HepG2 (cell line): ENCODE measurements around the gene ZMYND12. TPM values are rescaled to one million over a fixed set of nuclear protein-coding genes. Genes with fewer than 3 reads are reported as not detected.

Experiments used
- BHLHE40 ChIP-seq: IDR thresholded peaks from 2 replicates; pipeline ENCODE4 v1.6.1; 2011; ENCODE audit warnings: low read length, improper control_type of control experiment
- HES4 ChIP-seq: sonication (generic); formaldehyde crosslinking; IDR thresholded peaks from 2 replicates; pipeline ENCODE4 v1.9.0; 2021; ENCODE audit warnings: mild to moderate bottlenecking, missing genetic modification reagents, borderline replicate concordance
- HNRNPLL ChIP-seq: fragments of 200-400 bp; formaldehyde crosslinking; IDR thresholded peaks from 2 replicates; pipeline ENCODE4 v1.6.1; 2017; ENCODE audit warnings: mild to moderate bottlenecking, low read depth, low read length; ENCODE audit not compliant: poor library complexity, severe bottlenecking
- MIER3 ChIP-seq: IDR thresholded peaks from 2 replicates; pipeline ENCODE4 v1.6.1; 2016; ENCODE audit warnings: missing compliant biosample characterization, borderline replicate concordance
- NR0B2 ChIP-seq: sonication (generic); formaldehyde crosslinking; IDR thresholded peaks from 2 replicates; pipeline ENCODE4 v1.4.0; 2020; ENCODE audit warnings: mild to moderate bottlenecking, missing genetic modification reagents
- PHF20 ChIP-seq: sonication (generic); formaldehyde crosslinking; IDR thresholded peaks from 2 replicates; pipeline ENCODE4 v1.5.0; 2020; ENCODE audit warnings: mild to moderate bottlenecking, missing genetic modification reagents
- RXRA ChIP-seq: sonication (generic); formaldehyde crosslinking; IDR thresholded peaks from 2 replicates; pipeline ENCODE4 v1.5.1; 2020; ENCODE audit warnings: missing genetic modification reagents
- SP5 ChIP-seq: IDR thresholded peaks from 2 replicates; pipeline ENCODE4 v1.6.1; 2016; ENCODE audit warnings: low read depth, borderline replicate concordance
- SSRP1 ChIP-seq: IDR thresholded peaks from 2 replicates; pipeline ENCODE4 v1.6.1; 2016; ENCODE audit warnings: control low read depth
- ZBTB38 ChIP-seq: sonication (generic); formaldehyde crosslinking; IDR thresholded peaks from 2 replicates; pipeline ENCODE4 v1.5.1; 2020; ENCODE audit warnings: mild to moderate bottlenecking, missing genetic modification reagents
- ZFP36L1 ChIP-seq: sonication (generic); formaldehyde crosslinking; IDR thresholded peaks from 2 replicates; pipeline ENCODE4 v1.8.0; 2022; ENCODE audit warnings: mild to moderate bottlenecking, missing genetic modification reagents, moderate library complexity
- ZNF354B ChIP-seq: sonication (generic); formaldehyde crosslinking; IDR thresholded peaks from 2 replicates; pipeline ENCODE4 v1.8.0; 2022; ENCODE audit warnings: mild to moderate bottlenecking, missing genetic modification reagents
- ZNF367 ChIP-seq: sonication (generic); formaldehyde crosslinking; IDR thresholded peaks from 2 replicates; pipeline ENCODE4 v1.4.0; 2020; ENCODE audit warnings: missing genetic modification reagents, borderline replicate concordance
- ZNF75D ChIP-seq: sonication (generic); formaldehyde crosslinking; IDR thresholded peaks from 2 replicates; pipeline ENCODE4 v1.8.1; 2023; ENCODE audit warnings: missing genetic modification reagents, mild to moderate bottlenecking, borderline replicate concordance
- ZNF788 ChIP-seq: sonication (generic); formaldehyde crosslinking; IDR thresholded peaks from 2 replicates; pipeline ENCODE4 v1.5.0; 2020; ENCODE audit warnings: mild to moderate bottlenecking, missing genetic modification reagents, borderline replicate concordance
- polyA plus RNA-seq, 8 experiments: library from polyadenylated mRNA; depleted of rRNA in 3 of 8; stranded (reverse) in 7 of 8; unstranded in 1 of 8; fragments of >200 nt; fragmentation: Illumina TruSeq in 4 of 8; extraction: Trizol in 4 of 8; gene quantifications; 2 replicates each; pipeline versions ENCODE4 v1.2.1 to v1.2.3, GENCODE V29; 2011 to 2016; ENCODE audit warnings: low read depth in 4 of 8, missing spikeins in 1 of 8, mixed read lengths in 1 of 8; ENCODE audit not compliant: insufficient read depth in 1 of 8
- total RNA-seq, 5 experiments: library from RNA; depleted of rRNA; stranded (reverse); fragments of >200 nt; fragmentation: Illumina TruSeq; extraction: Trizol; gene quantifications; 2 replicates each; pipeline ENCODE4 v1.2.3, GENCODE V29; 2016; ENCODE audit warnings: low read depth in 1 of 5
- TF ChIP-seq, protein P1 (sequence below): sonication (generic); formaldehyde crosslinking; IDR thresholded peaks from 2 replicates; pipeline ENCODE4 v1.4.0; 2020; ENCODE audit warnings: missing genetic modification reagents
- TF ChIP-seq, protein P2 (sequence below): sonication (generic); formaldehyde crosslinking; IDR thresholded peaks from one replicate; pipeline ENCODE4 v1.5.1; 2020; ENCODE audit warnings: mild to moderate bottlenecking, missing genetic modification reagents; ENCODE audit errors: not compliant biosample characterization
- TF ChIP-seq, protein P3 (sequence below): fragments of 450-650 bp; IDR thresholded peaks from 2 replicates; pipeline ENCODE4 v1.6.1; 2017

The ZMYND12 gene
- total and polyA plus RNA-seq, 2 of the 13 experiments (the other 11 are each of a cell fraction or from before 2014, with no cell fraction given) = 0.13 to 0.71 TPM

DNA sequence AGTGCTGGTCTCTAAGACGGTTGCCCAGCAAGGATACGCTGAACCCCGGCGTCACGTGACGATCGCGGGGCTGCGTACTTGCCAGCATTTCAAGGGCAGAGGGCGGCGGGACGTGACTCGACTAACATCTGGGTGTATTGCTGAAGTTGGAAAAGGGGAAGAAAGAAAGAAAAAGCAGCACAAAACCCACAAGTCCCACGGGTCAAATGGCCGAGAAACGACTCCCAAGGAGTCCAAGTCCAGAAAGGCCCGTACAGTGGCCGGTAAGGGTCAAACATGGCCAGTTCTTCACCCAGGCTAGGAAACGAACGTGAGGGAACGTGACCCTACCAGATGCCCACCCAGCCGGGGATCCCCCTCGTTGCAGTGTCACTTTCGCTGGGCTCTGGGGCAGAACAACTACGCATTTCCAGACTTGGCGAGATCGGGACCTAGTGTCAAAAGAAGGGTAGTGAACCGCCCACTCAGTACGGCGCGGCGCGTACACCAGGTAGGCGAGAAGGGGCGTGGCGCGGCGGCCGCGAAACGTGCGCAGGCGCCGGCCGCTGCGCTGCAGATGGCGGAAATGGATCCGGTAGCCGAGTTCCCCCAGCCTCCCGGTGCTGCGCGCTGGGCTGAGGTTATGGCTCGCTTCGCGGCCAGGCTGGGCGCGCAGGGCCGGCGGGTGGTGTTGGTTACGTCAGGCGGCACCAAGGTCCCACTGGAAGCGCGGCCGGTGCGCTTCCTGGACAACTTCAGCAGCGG lies at the start of gene ZMYND12, which contains the start of gene PPCS (continued):
- TF ChIP-seq PHF20 (CRISPR knock-in tag) (peak; percentile 89; the same call in 1 of the 2 replicates), ZNF354B (CRISPR knock-in tag) (no peak), MIER3 (CRISPR knock-in tag) (peak; percentile 28; the same call in 1 of the 2 replicates), HNRNPLL (peak; percentile 98), ZBTB38 (CRISPR knock-in tag) (peak; percentile 55; the same call in 1 of the 2 replicates), NR0B2 (CRISPR knock-in tag) (0 out of 2 replicates have a peak, but pooled peaks have one; percentile 70), SSRP1 (CRISPR knock-in tag) (no peak), ZNF75D (CRISPR knock-in tag) (no peak), SP5 (CRISPR knock-in tag) (peak; percentile 82), ZNF367 (CRISPR knock-in tag) (no peak), ZNF788 (CRISPR knock-in tag) (peak; percentile 73), RXRA (CRISPR knock-in tag) (no peak), ZFP36L1 (CRISPR knock-in tag) (peak; percentile 27; the same call in 1 of the 2 replicates), HES4 (CRISPR knock-in tag) (no peak), BHLHE40 (peak; percentile 87)
- TF ChIP-seq, protein P1, sequence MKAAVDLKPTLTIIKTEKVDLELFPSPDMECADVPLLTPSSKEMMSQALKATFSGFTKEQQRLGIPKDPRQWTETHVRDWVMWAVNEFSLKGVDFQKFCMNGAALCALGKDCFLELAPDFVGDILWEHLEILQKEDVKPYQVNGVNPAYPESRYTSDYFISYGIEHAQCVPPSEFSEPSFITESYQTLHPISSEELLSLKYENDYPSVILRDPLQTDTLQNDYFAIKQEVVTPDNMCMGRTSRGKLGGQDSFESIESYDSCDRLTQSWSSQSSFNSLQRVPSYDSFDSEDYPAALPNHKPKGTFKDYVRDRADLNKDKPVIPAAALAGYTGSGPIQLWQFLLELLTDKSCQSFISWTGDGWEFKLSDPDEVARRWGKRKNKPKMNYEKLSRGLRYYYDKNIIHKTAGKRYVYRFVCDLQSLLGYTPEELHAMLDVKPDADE (CRISPR knock-in tag) = no peak
- TF ChIP-seq, protein P2, sequence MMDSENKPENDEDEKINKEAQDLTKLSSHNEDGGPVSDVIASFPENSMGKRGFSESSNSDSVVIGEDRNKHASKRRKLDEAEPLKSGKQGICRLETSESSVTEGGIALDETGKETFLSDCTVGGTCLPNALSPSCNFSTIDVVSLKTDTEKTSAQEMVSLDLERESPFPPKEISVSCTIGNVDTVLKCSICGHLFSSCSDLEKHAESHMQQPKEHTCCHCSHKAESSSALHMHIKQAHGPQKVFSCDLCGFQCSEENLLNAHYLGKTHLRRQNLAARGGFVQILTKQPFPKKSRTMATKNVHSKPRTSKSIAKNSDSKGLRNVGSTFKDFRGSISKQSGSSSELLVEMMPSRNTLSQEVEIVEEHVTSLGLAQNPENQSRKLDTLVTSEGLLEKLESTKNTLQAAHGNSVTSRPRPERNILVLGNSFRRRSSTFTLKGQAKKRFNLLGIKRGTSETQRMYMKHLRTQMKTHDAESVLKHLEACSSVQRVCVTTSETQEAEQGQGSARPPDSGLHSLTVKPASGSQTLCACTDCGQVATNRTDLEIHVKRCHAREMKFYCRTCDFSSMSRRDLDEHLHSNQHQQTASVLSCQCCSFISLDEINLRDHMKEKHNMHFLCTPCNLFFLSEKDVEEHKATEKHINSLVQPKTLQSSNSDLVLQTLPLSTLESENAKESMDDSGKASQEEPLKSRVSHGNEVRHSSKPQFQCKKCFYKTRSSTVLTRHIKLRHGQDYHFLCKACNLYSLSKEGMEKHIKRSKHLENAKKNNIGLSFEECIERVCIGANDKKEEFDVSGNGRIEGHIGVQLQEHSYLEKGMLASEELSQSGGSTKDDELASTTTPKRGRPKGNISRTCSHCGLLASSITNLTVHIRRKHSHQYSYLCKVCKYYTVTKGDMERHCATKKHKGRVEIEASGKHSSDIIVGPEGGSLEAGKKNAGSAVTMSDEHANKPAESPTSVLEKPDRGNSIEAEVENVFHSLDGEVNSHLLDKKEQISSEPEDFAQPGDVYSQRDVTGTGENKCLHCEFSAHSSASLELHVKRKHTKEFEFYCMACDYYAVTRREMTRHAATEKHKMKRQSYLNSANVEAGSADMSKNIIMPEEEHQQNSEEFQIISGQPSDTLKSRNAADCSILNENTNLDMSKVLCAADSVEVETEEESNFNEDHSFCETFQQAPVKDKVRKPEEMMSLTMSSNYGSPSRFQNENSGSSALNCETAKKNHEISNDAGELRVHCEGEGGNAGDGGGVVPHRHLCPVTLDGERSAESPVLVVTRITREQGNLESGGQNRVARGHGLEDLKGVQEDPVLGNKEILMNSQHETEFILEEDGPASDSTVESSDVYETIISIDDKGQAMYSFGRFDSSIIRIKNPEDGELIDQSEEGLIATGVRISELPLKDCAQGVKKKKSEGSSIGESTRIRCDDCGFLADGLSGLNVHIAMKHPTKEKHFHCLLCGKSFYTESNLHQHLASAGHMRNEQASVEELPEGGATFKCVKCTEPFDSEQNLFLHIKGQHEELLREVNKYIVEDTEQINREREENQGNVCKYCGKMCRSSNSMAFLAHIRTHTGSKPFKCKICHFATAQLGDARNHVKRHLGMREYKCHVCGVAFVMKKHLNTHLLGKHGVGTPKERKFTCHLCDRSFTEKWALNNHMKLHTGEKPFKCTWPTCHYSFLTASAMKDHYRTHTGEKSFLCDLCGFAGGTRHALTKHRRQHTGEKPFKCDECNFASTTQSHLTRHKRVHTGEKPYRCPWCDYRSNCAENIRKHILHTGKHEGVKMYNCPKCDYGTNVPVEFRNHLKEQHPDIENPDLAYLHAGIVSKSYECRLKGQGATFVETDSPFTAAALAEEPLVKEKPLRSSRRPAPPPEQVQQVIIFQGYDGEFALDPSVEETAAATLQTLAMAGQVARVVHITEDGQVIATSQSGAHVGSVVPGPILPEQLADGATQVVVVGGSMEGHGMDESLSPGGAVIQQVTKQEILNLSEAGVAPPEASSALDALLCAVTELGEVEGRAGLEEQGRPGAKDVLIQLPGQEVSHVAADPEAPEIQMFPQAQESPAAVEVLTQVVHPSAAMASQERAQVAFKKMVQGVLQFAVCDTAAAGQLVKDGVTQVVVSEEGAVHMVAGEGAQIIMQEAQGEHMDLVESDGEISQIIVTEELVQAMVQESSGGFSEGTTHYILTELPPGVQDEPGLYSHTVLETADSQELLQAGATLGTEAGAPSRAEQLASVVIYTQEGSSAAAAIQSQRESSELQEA (CRISPR knock-in tag) = peak; percentile 16
- TF ChIP-seq, protein P3, sequence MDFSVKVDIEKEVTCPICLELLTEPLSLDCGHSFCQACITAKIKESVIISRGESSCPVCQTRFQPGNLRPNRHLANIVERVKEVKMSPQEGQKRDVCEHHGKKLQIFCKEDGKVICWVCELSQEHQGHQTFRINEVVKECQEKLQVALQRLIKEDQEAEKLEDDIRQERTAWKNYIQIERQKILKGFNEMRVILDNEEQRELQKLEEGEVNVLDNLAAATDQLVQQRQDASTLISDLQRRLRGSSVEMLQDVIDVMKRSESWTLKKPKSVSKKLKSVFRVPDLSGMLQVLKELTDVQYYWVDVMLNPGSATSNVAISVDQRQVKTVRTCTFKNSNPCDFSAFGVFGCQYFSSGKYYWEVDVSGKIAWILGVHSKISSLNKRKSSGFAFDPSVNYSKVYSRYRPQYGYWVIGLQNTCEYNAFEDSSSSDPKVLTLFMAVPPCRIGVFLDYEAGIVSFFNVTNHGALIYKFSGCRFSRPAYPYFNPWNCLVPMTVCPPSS = no peak
